ENCODE measurements around the gene PIPOX.

PIPOX gene

GRCh38 chr17:29069526-29070041 is 26.6 kb downstream of the PIPOX start:
- TF ChIP-seq POLR2AphosphoS5 (IDR thresholded peaks at IDR 0.05; ENCODE audit: borderline replicate concordance, low read depth, low read length) (no peak), EZH2 (IDR thresholded peaks at IDR 0.05) (no peak), FOXP2 (optimal IDR thresholded peaks at IDR 0.05; ENCODE audit: control extremely low read depth, extremely low read length, insufficient read depth) (no peak)
- DNase-seq (ENCODE audit: low read depth, low spot score): no peak
- H3K27ac ChIP-seq: no peak overlapping the region
- H3K9me3 ChIP-seq (ENCODE audit: low read depth, low read length): no peaks in the 10 kb centered on the region
- no peak overlapping the region for H3K9ac ChIP-seq (ENCODE audit: insufficient read length)
- H3K36me3 ChIP-seq (ENCODE audit: insufficient read depth, low read length): no peaks in the 10 kb centered on the region
- no peak overlapping the region for H3K4me3 ChIP-seq

GRCh38 chr17:29070308-29070707 is 27.4 kb downstream of the PIPOX start:
- TF ChIP-seq POLR2AphosphoS5 (IDR thresholded peaks at IDR 0.05; ENCODE audit: borderline replicate concordance, low read depth, low read length) (no peak), EZH2 (IDR thresholded peaks at IDR 0.05) (no peak), FOXP2 (optimal IDR thresholded peaks at IDR 0.05; ENCODE audit: control extremely low read depth, extremely low read length, insufficient read depth) (no peak)
- Histone ChIP-seq H3K9me3 (ENCODE audit: low read depth, low read length) (no peaks in the 10 kb centered on the region), H3K4me3 (no peak overlapping the region), H3K36me3 (ENCODE audit: insufficient read depth, low read length) (no peaks in the 10 kb centered on the region), H3K27ac (no peak overlapping the region), H3K9ac (ENCODE audit: insufficient read length) (no peak overlapping the region)
- DNase-seq (ENCODE audit: low read depth, low spot score): no peak

GRCh38 chr17:29070781-29071180 is 27.8 kb downstream of the PIPOX start:
- H3K36me3 ChIP-seq (ENCODE audit: insufficient read depth, low read length): no peaks in the 10 kb centered on the region
- no peak for TF ChIP-seq FOXP2 (optimal IDR thresholded peaks at IDR 0.05; ENCODE audit: control extremely low read depth, extremely low read length, insufficient read depth)
- no peak for TF ChIP-seq POLR2AphosphoS5 (IDR thresholded peaks at IDR 0.05; ENCODE audit: borderline replicate concordance, low read depth, low read length)
- TF ChIP-seq EZH2 (IDR thresholded peaks at IDR 0.05): no peak
- H3K9me3 ChIP-seq (ENCODE audit: low read depth, low read length): no peaks in the 10 kb centered on the region
- DNase-seq (ENCODE audit: low read depth, low spot score): no peak
- H3K9ac ChIP-seq (ENCODE audit: insufficient read length): no peak overlapping the region
- no peak overlapping the region for H3K27ac ChIP-seq
- H3K4me3 ChIP-seq: no peak overlapping the region

- H3K9me3 ChIP-seq (ENCODE audit: low read depth, low read length): no peaks in the 10 kb centered on the region
- TF ChIP-seq FOXP2 (optimal IDR thresholded peaks at IDR 0.05; ENCODE audit: control extremely low read depth, extremely low read length, insufficient read depth) (no peak), POLR2AphosphoS5 (IDR thresholded peaks at IDR 0.05; ENCODE audit: borderline replicate concordance, low read depth, low read length) (no peak), EZH2 (IDR thresholded peaks at IDR 0.05) (no peak)
- DNase-seq (ENCODE audit: low read depth, low spot score): no peak
- H3K4me3 ChIP-seq: no peak overlapping the region
- H3K9ac ChIP-seq (ENCODE audit: insufficient read length): no peak overlapping the region
- no peak overlapping the region for H3K27ac ChIP-seq
- H3K36me3 ChIP-seq (ENCODE audit: insufficient read depth, low read length): no peaks in the 10 kb centered on the region
Measured at GRCh38 chr17:29071303-29071702, 28.4 kb downstream of the PIPOX start.

GRCh38 chr17:29073045-29073444 is 30.1 kb downstream of the PIPOX start:
- Histone ChIP-seq H3K36me3 (ENCODE audit: insufficient read depth, low read length) (no peaks in the 10 kb centered on the region), H3K27ac (no peak overlapping the region), H3K9ac (ENCODE audit: insufficient read length) (no peak overlapping the region), H3K9me3 (ENCODE audit: low read depth, low read length) (no peaks in the 10 kb centered on the region), H3K4me3 (no peak overlapping the region)
- no peak for DNase-seq (ENCODE audit: low read depth, low spot score)
- TF ChIP-seq POLR2AphosphoS5 (IDR thresholded peaks at IDR 0.05; ENCODE audit: borderline replicate concordance, low read depth, low read length): no peak
- TF ChIP-seq EZH2 (IDR thresholded peaks at IDR 0.05): no peak
- TF ChIP-seq FOXP2 (optimal IDR thresholded peaks at IDR 0.05; ENCODE audit: control extremely low read depth, extremely low read length, insufficient read depth): no peak

- DNase-seq (ENCODE audit: low read depth, low spot score): no peak
Measured at GRCh38 chr17:29073520-29073919, 30.6 kb downstream of the PIPOX start.

GRCh38 chr17:29074488-29074887 is 31.5 kb downstream of the PIPOX start:
- DNase-seq (ENCODE audit: low read depth, low spot score): no peak
- H3K36me3 ChIP-seq (ENCODE audit: insufficient read depth, low read length): no peaks in the 10 kb centered on the region
- H3K9me3 ChIP-seq (ENCODE audit: low read depth, low read length): no peaks in the 10 kb centered on the region
- H3K27ac ChIP-seq: no peak overlapping the region
- no peak overlapping the region for H3K4me3 ChIP-seq
- H3K9ac ChIP-seq (ENCODE audit: insufficient read length): no peak overlapping the region
- TF ChIP-seq EZH2 (IDR thresholded peaks at IDR 0.05): no peak
- no peak for TF ChIP-seq FOXP2 (optimal IDR thresholded peaks at IDR 0.05; ENCODE audit: control extremely low read depth, extremely low read length, insufficient read depth)
- TF ChIP-seq POLR2AphosphoS5 (IDR thresholded peaks at IDR 0.05; ENCODE audit: borderline replicate concordance, low read depth, low read length): no peak

More at GRCh38 chr17:29073520-29073919, 30.6 kb downstream of the PIPOX start:
- Histone ChIP-seq H3K36me3 (ENCODE audit: insufficient read depth, low read length) (no peaks in the 10 kb centered on the region), H3K9me3 (ENCODE audit: low read depth, low read length) (no peaks in the 10 kb centered on the region), H3K4me3 (no peak overlapping the region), H3K27ac (no peak overlapping the region), H3K9ac (ENCODE audit: insufficient read length) (no peak overlapping the region)
- TF ChIP-seq EZH2 (IDR thresholded peaks at IDR 0.05) (no peak), FOXP2 (optimal IDR thresholded peaks at IDR 0.05; ENCODE audit: control extremely low read depth, extremely low read length, insufficient read depth) (no peak), POLR2AphosphoS5 (IDR thresholded peaks at IDR 0.05; ENCODE audit: borderline replicate concordance, low read depth, low read length) (no peak)

- no peak for DNase-seq (ENCODE audit: low read depth, low spot score)
- Histone ChIP-seq H3K9me3 (ENCODE audit: low read depth, low read length) (no peaks in the 10 kb centered on the region), H3K9ac (ENCODE audit: insufficient read length) (no peak overlapping the region), H3K36me3 (ENCODE audit: insufficient read depth, low read length) (no peaks in the 10 kb centered on the region), H3K27ac (no peak overlapping the region), H3K4me3 (no peak overlapping the region)
- TF ChIP-seq POLR2AphosphoS5 (IDR thresholded peaks at IDR 0.05; ENCODE audit: borderline replicate concordance, low read depth, low read length): no peak
- no peak for TF ChIP-seq EZH2 (IDR thresholded peaks at IDR 0.05)
- no peak for TF ChIP-seq FOXP2 (optimal IDR thresholded peaks at IDR 0.05; ENCODE audit: control extremely low read depth, extremely low read length, insufficient read depth)
Measured at GRCh38 chr17:29076087-29076486, 33.1 kb downstream of the PIPOX start.

- Histone ChIP-seq H3K9me3 (ENCODE audit: low read depth, low read length) (no peaks in the 10 kb centered on the region), H3K9ac (ENCODE audit: insufficient read length) (no peak overlapping the region), H3K4me3 (no peak overlapping the region), H3K27ac (no peak overlapping the region), H3K36me3 (ENCODE audit: insufficient read depth, low read length) (no peaks in the 10 kb centered on the region)
- DNase-seq (ENCODE audit: low read depth, low spot score): no peak
- TF ChIP-seq POLR2AphosphoS5 (IDR thresholded peaks at IDR 0.05; ENCODE audit: borderline replicate concordance, low read depth, low read length): no peak
- no peak for TF ChIP-seq FOXP2 (optimal IDR thresholded peaks at IDR 0.05; ENCODE audit: control extremely low read depth, extremely low read length, insufficient read depth)
- no peak for TF ChIP-seq EZH2 (IDR thresholded peaks at IDR 0.05)
Measured at GRCh38 chr17:29076722-29077121, 33.8 kb downstream of the PIPOX start.

All from SK-N-MC (cell line).